GM19372 (cell line): ENCODE results near the gene ATCAY.
"Not testable (repeated sequence)": the region's sequence is repeated elsewhere in the genome, so short reads cannot be mapped to it uniquely, and the experiment has no call there.

Source experiments
- ATAC-seq: cut with Tn5 transposase; IDR thresholded peaks from one replicate; pipeline ENCODE4 v1.9.1; 2021; ENCODE audit warnings: mild to moderate bottlenecking, low read depth, moderate library complexity; ENCODE audit not compliant: unreplicated experiment

ATCAY gene

DNA sequence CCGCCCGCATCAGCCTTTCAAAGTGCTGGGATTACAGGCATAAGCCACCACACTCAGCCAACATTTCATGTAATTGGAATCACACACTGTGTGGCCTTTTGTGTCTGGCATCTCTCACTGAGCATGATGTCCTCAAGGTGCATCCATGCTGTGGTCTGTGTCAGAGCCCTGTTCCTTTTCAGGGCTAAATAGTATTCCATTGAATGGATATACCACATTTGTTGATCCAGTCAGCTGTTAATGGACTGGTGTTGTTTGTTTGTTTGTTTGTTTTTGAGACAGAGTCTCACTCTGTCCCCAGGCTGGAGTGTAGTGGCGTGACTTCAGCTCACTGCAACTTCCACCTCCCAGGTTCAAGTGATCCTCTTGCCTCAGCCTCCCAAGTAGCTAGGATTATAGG is 17.9 kb downstream of the ATCAY start:
- no peak for ATAC-seq

DNA sequence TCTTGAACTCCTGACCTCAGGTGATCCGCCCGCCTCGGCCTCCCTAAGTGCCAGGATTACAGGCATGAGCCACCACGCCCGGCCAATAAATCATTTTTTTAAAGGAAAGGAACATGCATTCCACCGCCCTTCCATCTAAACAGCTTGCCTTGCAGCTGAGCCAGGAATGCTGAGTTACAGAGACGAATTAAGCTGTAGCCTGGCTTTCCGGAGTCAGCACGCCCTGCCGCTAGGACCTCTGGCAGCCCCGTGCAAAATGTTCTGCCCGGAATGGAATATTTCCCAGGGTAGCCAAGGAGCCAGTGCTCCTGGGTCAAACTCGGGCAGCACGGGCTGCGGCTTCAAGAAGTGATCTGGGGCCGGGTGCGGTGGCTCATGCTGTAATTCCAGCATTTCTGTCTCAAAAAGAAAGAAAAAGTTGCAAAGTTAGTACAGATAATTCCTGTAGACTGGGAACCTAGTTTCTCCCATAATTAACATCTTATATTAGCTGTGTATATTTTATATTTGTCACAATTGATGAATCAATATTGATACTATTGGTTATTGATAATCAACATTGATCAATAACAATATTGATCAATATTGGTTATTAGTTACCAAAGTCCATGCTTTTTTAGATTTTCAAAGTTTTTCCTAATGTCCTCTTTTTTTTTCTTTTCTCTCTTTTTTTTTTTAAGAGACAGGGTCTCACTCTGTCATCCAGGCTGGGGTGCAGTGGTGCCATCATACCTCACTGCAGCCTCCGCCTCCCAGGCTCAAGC is 19.2 kb downstream of the ATCAY start:
- ATAC-seq = no peak

DNA sequence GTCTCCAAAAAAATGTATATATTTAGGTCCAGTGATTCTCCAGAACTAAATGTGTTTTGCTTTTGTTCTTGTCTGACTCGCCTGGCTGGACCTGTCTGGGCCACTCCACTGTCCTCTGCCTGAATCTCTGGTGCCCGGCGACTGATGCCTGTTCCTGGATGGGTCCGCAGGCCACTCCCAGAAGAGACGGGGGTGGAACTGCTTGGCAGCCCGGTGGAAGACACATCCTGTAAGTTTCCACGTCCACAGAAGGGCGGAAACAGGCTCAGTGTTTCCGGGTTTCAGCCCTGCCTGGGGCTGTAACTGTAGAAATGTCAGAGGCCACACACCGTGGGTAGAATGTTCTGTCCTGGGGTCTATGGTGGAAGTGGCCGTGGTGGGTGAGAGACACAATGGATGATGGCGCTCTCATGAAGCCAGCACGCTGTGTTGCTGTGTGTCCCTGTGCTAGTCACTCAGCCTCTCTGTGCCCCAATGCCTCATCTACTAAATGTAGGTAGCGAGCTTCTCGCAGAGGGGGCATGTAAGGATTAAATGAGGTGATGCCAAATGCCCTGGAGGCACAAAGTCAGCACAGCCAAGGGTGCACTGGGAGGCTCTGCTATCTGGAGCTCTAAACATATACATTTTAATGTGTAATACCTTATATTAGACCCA is 22.0 kb downstream of the ATCAY start:
- no peak for ATAC-seq

DNA sequence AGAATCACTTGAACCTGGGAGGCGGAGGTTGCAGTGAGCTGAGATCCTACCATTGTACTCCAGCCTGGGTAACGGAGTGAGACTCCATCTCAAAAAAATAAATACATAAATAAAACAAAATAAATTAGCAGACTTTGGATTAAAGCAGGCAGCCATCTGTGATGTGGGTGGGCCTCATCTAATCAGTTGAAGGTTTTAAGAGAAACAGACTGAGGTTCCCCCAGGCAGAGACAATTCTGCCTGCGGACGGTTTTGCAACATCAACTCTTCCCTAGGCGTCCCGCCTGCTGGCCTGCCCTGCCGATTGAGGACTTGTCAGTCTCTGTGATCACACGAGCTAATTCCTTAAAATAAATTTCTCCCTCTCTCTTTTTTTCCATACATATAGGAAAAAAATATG is 23.7 kb downstream of the ATCAY start:
- no peak for ATAC-seq

DNA sequence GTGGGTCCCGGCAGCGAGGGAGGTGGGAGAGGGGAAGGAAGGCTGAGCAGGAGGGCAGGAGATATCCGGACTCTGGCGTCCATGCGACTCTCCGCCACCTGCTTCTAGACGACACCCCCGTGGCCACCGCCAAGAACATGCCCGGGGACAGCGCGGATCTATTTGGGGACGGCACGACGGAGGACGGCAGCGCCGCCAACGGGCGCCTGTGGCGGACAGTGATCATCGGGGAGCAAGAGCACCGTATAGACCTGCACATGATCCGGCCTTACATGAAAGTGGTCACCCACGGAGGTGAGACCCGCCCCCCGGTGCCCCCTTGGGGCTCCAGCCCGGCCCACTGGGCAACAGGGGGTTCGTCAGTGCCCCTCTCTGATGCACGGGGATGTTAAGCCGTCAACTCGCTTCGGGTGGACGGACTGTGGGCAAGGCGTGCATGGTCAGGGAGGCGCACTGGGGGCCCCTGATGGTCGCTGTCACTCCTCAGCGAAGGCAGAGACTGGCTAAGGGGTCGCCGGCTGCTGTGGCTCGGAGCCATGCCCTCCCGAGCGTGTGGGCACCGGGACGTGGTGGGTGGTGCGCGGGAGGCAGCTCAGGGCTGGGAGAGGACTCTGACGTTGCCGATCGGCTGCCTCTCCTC is 27.3 kb downstream of the ATCAY start:
- ATAC-seq = no peak

DNA sequence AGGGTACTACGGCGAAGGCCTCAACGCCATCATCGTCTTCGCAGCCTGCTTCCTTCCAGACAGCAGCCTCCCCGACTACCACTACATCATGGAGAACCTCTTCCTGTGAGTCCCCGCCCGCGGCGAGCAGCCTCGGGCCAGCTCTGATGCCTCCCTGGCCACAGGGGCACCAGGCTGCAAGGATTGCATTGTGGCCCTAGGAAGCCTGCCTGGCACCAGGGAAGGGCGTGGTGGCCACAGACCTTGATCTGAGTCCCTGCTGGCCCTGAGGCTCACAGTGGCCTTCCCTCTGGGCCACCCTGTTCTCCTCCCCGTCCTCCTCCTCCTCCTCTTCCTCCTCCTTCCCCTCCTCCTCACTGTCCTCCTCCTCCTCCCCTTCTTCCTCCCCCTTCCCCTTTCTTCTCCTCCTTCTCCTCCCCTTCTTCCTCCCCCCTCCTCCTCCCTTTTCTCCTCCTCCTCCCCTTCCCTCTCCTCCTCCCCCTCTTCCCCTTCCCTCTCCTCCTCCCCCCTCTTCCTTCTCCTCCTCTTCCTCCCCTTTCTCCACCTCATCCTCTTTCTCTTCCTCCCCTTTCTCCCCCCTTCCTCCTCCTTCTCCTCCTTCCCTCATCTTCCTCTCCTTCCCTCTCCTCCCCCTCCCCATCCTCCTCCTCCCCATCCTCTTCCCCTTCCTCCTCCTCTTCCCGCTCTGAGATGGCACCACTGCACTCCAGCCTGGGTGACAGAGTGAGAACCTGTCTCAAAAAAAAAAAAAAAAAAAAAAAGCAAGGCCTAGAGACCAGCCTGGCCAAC is 28.0 kb downstream of the ATCAY start:
- no peak for ATAC-seq

DNA sequence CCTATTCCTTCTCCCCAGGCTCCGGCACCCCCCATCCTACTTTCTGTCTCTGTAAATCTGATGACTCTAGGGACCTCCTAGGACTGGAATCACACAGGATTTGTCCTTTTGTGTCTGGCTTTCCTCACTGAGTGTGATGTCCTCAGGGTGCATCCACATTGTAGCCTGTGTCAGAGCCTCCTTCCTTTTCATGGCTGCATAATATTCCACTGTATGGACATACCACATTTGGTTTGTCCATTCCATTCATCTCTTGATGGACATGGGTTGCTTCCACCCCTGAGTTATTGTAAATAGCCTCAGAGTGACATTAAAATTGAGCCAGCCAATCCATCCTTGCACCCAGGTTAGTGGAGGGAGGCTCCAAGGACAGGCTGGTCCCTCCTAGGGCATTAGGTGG is 29.6 kb downstream of the ATCAY start:
- ATAC-seq = no peak

DNA sequence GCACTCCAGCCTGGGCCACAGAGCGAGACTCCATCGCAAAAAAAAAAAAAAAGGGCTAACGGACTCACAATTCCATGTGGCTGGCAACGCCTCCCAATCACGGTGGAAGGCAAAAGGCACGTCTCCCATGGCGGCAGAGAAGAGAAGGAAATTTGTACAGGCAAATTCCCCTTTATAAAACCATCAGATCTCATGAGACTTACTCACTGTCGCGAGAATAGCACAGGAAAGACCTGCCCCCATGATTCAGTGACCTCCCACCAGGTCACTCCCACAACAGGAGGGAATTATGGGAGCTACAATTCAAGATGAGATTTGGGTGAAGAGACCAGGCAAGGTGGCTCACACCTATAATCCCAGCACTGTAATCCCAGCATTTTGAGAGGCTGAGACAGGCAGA is 33.7 kb downstream of the ATCAY start:
- no peak for ATAC-seq

DNA sequence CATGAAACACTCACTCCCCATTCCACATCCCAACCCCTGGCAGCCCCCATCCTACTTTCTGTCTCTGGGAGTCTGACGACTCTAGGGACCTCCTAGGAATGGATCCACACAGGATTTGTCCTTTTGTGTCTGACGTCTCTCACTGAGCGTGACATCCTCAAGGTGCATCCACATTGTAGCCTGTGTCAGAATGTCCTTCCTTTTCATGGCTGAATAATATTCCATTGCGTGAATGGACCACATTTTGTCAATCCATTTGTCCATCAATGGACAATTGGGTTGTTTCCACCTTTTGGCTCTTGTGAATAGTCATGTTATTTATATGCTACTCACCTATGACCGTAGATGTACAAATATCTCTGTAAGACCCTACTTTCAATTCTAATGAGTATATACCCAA is 35.5 kb downstream of the ATCAY start:
- ATAC-seq = no peak

DNA sequence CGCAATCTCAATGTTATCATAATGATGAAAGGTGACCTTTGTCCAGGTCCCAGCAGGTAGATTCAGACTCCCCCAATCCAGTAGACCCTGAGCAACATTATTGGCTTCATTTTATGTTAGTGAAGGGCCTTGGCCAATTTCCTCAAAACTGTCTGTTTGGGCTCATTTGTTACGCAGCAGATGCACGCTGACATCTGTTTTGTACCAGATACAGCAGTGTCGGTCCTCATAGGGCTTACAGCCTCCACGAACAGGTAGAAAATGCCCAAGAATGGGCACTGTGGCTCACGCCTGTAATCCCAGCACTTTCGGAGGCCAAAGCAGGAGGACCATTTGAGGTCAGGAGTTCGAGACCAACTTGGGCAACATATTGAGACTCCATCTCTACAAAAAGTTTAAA is 39.3 kb downstream of the ATCAY start:
- ATAC-seq = no peak

DNA sequence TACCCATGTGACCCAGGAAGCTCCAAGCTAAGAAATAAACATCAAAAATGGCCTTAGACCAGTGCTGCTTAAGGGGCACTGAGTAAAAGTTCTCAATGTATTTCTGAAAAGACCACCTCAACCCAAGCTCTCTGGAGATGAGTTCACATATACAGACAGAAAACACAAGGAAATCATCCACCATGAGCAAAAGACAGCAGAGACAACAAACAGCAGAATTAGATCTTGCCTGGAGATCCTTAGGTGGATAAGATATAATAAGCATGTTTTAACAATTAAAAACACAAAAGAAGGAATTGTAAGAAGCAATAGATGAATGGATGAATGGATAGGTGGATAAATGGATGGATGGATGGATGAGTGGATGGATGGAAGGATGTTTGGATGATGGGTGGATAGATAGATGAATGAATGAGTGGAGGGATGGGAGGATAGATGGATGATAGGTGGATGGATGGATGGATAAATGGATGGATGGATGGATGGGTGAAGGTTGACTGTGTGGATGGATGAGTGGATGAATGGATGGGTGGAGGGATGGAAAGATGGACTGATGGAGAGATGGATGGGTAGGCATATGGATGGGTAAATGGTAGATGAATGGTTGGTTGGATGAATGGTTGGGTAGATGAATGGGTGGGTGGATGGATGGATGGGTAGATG is 42.7 kb downstream of the ATCAY start:
- no peak for ATAC-seq

DNA sequence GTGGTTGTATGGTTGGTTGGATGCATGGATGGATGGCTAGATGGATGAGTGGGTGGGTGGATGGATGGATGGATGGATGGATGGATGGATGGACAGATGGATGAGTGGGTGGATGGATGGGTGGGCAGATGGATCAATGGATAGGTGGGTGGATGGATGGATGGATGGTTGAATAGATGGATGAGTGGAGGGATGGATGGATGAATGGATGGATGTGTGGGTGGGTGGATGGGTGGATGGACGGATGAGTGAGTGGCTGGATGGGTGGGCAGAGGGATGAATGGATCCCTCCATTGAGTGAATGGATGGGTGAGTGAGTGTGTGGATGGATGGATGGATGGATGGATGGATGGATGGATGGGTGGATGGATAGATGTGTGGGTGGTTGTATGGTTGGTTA is 43.4 kb downstream of the ATCAY start:
- ATAC-seq = no peak

DNA sequence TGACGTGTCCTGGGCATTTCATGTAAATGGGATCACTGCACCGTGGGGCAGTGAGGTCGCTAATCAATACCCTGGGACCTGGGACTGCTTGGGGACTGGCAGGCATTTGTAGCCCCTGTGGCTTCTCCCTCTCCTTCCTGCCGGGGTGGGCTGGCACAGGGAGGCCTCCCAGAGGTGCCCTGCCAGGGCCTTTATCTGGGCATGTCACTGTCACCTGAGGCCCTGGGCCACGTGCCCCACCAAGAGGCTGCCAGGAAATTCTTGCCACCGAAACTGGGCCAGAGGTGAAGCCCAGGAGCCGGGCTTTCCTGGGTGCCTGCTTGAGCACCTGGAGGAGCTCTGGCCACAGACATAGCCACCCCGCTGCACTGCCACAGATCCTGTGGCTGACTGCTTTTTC is 50.6 kb downstream of the ATCAY start:
- no peak for ATAC-seq

DNA sequence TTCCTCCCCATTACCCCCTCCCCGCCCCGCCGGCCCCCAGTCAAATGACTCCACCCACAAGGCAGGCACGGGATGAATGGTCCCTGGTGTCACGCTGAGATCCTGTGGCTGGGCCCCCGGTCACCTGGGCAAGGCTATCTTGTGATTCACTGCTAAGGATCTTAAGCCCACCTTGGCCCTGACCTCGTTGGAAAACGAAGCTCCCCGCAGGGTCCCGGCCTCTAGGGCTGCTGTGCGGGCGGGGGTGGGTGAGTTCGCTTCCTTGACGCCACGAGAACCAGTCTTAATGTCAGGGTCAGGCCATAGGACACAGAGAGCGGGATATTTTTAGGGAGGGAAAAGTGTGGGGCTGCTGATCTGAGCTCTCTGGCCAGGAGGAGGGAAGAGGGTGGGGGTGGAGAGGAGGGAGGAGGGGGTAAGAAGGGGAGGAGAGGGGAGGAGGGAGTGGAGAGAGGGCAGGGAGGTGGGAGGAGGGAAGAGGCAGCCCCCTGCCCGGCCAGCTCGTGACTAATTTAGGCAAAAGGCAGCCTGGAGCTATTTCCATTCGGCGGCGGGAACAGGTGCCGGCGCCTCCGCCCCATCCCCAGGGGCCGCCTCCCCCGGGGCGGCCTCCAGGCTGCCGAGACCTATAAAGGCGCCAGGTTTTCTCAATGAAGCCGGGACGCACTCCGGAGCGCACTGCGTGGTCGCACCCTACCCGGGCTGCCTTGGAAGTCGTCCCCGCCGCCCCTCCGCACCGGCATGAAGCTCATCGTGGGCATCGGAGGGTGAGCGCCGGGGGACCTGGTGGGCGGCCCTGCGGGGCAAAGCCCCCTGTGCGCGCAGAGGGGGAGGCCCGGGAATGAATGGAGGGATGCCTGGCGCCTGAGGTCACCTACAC is 52.7 kb downstream of the ATCAY start, which contains the start of gene NMRK2:
TSS of gene NMRK2 (plus strand) at position 139 of the 880 bp plus-strand sequence. CDS start at position 742, 603 bp downstream.
- no peak for ATAC-seq

DNA sequence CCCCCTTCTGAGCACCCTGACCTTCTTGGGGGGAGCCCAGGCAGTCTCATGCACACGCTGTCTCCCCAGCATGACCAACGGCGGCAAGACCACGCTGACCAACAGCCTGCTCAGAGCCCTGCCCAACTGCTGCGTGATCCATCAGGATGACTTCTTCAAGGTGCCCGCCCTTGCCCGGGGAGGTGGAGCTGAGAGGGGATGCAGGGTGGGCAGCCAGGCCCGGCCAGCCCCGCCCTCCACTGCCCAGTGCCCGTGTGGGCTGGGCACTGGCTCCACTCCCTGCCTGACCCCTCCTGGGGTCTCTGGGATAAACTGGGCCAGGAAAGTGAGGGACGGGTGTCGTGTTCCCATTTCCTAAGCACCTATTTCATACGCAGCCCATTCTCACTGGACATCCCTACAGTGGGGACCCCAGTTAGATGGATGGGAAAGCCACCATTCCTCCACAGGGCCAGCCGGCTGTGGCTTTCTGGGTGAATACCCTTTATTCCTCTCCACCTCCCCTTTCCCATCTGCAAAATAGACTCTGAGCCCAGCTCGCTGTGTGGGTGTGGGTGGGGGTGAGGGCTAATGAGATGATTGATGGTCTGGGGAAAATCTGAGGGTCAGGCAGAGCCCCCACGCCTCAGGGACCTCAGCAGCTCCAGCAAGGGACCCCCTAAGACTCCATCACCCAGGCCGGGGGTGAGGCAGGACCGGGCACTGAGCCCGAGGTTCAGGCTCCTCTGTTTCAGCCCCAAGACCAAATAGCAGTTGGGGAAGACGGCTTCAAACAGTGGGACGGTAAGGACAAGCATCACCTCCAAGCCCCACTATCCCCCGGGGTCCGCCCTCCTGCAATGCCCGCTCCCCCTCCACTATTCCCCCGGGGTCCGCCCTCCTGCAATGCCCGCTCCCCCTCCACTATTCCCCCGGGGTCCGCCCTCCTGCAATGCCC is 56.3 kb downstream of the ATCAY start:
- ATAC-seq = no peak

DNA sequence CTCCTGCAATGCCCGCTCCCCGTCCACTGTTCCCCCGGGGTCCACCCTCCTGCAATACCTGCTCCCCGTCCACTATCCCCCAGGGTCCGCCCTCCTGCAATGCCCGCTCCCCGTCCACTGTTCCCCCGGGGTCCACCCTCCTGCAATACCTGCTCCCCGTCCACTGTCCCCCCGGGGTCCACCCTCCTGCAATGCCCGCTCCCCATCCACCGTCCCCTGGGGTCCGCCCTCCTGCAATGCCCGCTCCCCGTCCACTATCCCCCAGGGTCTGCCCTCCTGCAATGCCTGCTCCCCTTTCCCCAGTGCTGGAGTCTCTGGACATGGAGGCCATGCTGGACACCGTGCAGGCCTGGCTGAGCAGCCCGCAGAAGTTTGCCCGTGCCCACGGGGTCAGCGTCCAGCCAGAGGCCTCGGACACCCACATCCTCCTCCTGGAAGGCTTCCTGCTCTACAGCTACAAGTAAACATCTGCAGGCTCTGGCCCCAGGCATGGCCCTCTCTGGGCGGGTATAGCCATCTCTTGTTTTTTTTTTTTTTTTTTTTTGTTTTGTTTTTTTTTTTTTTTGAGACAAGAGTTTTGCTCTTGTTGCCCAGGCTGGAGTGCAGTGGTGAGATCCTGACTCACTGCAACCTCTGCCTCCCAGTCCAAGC is 57.9 kb downstream of the ATCAY start:
- not testable (repeated sequence) for ATAC-seq

DNA sequence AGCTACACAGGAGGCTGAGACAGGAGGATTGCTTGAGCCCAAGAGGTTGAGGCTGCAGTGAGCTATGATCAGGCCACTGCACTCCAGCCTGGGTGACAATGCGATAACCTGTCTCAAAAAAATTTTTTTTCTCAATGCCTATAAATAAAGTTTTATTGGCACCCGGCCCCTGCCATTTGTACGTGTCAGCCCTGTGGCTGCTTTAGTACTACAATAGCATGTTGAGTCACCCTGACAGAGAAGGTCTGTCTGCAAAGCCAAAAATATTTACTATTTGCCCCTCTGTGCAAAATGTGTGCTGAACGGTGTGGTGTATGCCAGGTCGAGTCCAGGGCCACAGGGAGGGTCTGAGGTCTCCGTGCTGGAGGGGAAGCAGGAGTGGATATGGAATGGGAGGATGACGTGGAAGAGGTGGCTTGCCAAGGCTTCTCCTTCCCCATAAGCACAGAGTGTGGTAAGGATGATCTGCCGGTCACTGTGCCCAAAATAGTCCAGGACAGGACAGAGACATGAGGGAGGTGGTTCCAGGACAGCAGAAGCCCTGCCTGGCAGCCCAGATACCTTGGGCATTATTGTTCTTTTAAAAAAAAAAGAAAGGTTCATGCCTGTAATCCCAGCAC is 62.4 kb downstream of the ATCAY start:
- ATAC-seq = no peak
